ENCODE data around the gene RNF157.
A peak's percentile ranks its signal among the peaks of the same experiment; 100 is the strongest.

RNF157 gene

GRCh38 chr17:76271669-76272540 lies 31.6 kb upstream of the RNF157 start (continued):
- TF ChIP-seq INSM2 (tag by site-specific recombination; IDR thresholded peaks at IDR 0.05) (no peak), ZNF510 (tag by site-specific recombination; IDR thresholded peaks at IDR 0.05; ENCODE audit: insufficient replicate concordance) (no peak), ZNF707 (tag by site-specific recombination; IDR thresholded peaks at IDR 0.05) (no peak), ZNF792 (tag by site-specific recombination; IDR thresholded peaks at IDR 0.05) (no peak), ZNF292 (tag by site-specific recombination; IDR thresholded peaks at IDR 0.05; ENCODE audit: borderline replicate concordance, low read depth) (no peak), TRIM28 (IDR thresholded peaks at IDR 0.05; ENCODE audit: borderline replicate concordance, low read length) (no peak), ZIC2 (tag by site-specific recombination; IDR thresholded peaks at IDR 0.05) (peak; percentile 71), PRDM6 (tag by site-specific recombination; IDR thresholded peaks at IDR 0.05) (no peak), YY1 (tag by site-specific recombination; IDR thresholded peaks at IDR 0.05) (no peak), KLF9 (tag by site-specific recombination; IDR thresholded peaks at IDR 0.05; ENCODE audit: low read depth) (no peak), HOXD13 (CRISPR knock-in tag; IDR thresholded peaks at IDR 0.05; ENCODE audit: borderline replicate concordance) (no peak), REST (tag by site-specific recombination; IDR thresholded peaks at IDR 0.05) (no peak), ZNF280D (tag by site-specific recombination; IDR thresholded peaks at IDR 0.05) (no peak), FEZF1 (tag by site-specific recombination; IDR thresholded peaks at IDR 0.05) (no peak), ZNF23 (tag by site-specific recombination; IDR thresholded peaks at IDR 0.05; ENCODE audit: borderline replicate concordance) (no peak), ZNF830 (tag by site-specific recombination; IDR thresholded peaks at IDR 0.05; ENCODE audit: low read depth) (no peak), ZBTB1 (tag by site-specific recombination; IDR thresholded peaks at IDR 0.05) (no peak), ZNF423 (tag by site-specific recombination; IDR thresholded peaks at IDR 0.05) (no peak)

All from HEK293 (cell line).